ENCODE results near the gene ZNF239.
A peak's percentile ranks its signal among the peaks of the same experiment; 100 is the strongest.
"Not testable (repeated sequence)": the region's sequence is repeated elsewhere in the genome, so short reads cannot be mapped to it uniquely, and the experiment has no call there.

The ZNF239 gene

GRCh38 chr10:43606323-43607198 is 32.1 kb upstream of the ZNF239 start, which contains the start of gene ZNF485:
ZNF485 (plus strand) TSS chr10:43606438; CDS start chr10:43607051, 613 bp downstream.
- peak; percentile 7 for DNase-seq (ENCODE audit: extremely low read depth, low read depth)
- TF ChIP-seq CTCF (IDR thresholded peaks at IDR 0.05; ENCODE audit: low read depth, low read length): no peak; the same call in 1 of the 2 replicates

GRCh38 chr10:43605850-43606322 is 31.5 kb upstream of the ZNF239 start:
- TF ChIP-seq CTCF (IDR thresholded peaks at IDR 0.05; ENCODE audit: low read depth, low read length): no peak

GRCh38 chr10:43601576-43601975 is 27.2 kb upstream of the ZNF239 start:
- not testable (repeated sequence) for DNase-seq (ENCODE audit: extremely low read depth, low read depth)

More at GRCh38 chr10:43605850-43606322, 31.5 kb upstream of the ZNF239 start:
- DNase-seq (ENCODE audit: extremely low read depth, low read depth): no peak

- DNase-seq (ENCODE audit: extremely low read depth, low read depth): no peak
- TF ChIP-seq CTCF (IDR thresholded peaks at IDR 0.05; ENCODE audit: low read depth, low read length): no peak
Measured at GRCh38 chr10:43599333-43599732, 24.9 kb upstream of the ZNF239 start.

- TF ChIP-seq CTCF (IDR thresholded peaks at IDR 0.05; ENCODE audit: low read depth, low read length): no peak
- no peak for DNase-seq (ENCODE audit: extremely low read depth, low read depth)
Measured at GRCh38 chr10:43598446-43598845, 24.0 kb upstream of the ZNF239 start.

- TF ChIP-seq CTCF (IDR thresholded peaks at IDR 0.05; ENCODE audit: low read depth, low read length): no peak
- DNase-seq (ENCODE audit: extremely low read depth, low read depth): no peak
Measured at GRCh38 chr10:43596546-43596945, 22.1 kb upstream of the ZNF239 start.

- TF ChIP-seq CTCF (IDR thresholded peaks at IDR 0.05; ENCODE audit: low read depth, low read length): no peak
- DNase-seq (ENCODE audit: extremely low read depth, low read depth): no peak
Measured at GRCh38 chr10:43595739-43596298, 21.4 kb upstream of the ZNF239 start.
